GM19455 (cell line): ENCODE measurements around the gene PHKG1.
"Not testable (repeated sequence)": the region's sequence is repeated elsewhere in the genome, so short reads cannot be mapped to it uniquely, and the experiment has no call there.

Experiments
- ATAC-seq: cut with Tn5 transposase; IDR thresholded peaks from one replicate; pipeline ENCODE4 v1.9.1; 2021; ENCODE audit not compliant: unreplicated experiment

PHKG1 gene

DNA sequence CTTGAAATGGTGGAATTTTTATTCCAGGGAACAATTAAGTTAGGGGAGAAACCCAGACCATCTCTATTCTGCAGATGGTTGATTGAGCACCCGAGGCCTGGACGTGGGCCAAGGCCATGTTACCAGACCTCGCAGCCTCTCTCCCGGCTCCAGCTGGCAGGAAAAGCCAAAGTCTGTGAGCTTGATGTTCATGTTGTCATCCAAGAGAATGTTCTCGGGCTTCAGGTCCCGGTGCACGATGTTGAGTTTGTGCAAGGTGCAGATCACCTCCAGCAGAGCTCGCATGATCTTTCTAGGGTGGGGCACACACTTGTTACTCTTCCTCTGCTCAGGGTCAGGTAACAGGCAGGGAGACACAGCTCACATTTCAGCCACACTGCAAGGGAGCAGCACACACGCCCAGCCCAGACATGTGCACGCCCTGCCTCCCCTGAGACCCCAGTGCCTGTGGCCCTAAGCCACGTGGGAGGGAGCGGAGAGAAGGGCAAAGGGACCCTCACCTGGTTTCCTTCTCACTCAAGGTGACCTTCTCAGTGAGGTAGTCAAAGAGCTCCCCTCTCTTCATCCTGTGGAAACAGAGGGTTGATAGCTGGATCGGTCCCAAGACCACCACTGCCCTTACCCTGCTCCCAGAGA, 9.5 kb downstream of the PHKG1 start:
- no peak for ATAC-seq

DNA sequence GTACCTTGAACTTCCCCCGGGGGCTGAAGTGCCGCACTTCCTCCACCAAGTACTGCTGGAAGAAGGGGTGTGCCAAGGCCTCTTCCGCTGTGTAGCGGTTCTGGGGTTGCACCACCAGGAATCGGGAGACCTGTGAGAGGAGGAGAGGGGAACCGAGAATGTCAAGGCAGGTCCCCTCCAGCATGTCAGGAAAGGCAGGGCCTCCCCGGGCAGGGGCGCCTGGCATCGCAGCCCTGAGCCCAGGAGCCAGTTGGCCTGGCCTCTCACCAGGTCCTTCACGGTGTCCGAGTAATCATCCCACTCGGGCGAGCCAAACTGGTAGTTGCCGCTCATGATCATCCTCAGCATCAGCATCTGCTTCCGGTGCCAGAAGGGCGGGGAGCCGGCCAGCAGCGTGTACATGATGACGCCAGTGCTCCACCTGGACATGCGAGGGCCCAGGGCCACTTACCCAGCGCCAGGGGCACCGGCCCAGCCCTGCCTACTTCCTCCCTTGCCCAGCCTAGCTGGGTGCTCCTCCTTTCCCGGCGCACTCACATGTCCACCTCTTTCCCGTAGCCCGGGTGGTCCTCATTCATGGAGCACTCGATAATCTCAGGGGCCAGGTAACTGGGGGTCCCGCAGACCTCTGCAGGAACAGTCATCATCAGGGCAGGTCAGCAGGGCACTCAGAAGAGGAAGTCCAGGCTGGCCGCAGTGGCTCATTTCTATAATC, 11.0 kb downstream of the PHKG1 start:
- no peak for ATAC-seq

DNA sequence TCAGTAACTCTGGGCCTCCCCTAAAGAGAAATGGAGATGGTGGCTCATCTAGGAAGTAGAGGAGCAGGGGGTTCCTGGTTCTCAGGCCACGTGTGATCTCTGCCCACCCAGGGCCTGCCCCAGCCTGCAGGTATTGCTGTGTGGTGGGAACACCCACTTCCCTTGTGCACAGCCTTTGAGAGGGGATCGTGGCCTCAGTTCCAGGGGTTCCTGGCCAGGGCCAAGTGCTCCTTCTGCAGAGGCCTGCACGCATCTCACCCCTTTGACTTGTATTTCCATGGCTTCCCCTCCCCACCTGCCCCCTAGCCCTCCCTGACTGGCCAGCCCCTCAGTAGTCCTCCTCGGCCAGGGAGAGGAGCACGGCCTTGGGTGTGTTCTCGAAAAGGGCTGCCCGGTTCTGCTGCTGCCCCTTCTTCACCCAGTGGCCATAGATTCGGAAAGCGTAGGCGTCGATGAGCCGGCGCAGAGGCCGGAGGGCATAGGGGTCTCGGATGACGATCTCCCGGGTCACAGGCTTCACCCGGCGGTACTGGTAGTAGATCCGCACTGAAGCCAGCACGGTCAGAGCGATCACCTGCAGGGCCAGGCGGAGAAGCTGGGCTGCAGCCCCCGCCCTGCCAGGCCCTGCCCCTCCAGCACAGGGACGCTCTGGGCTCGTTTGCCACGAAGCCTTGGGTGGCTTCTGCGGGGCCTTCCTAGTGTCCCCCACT, 11.9 kb downstream of the PHKG1 start:
- ATAC-seq, result not testable (repeated sequence)

DNA sequence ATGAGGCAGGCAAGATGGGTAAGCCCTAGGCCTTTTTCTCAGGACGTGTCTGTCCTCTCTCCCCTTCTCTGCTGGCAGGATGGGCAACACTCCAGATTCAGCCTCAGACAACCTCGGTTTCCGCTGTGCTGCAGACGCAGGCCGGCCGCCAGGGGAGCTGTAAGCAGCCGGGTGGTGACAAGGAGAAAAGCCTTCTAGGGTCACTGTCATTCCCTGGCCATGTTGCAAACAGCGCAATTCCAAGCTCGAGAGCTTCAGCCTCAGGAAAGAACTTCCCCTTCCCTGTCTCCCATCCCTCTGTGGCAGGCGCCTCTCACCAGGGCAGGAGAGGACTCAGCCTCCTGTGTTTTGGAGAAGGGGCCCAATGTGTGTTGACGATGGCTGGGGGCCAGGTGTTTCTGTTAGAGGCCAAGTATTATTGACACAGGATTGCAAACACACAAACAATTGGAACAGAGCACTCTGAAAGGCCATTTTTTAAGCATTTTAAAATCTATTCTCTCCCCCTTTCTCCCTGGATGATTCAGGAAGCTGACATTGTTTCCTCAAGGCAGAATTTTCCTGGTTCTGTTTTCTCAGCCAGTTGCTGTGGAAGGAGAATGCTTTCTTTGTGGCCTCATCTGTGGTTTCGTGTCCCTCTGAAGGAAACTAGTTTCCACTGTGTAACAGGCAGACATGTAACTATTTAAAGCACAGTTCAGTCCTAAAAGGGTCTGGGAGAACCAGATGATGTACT, 13.1 kb downstream of the PHKG1 start:
- ATAC-seq, result no peak

DNA sequence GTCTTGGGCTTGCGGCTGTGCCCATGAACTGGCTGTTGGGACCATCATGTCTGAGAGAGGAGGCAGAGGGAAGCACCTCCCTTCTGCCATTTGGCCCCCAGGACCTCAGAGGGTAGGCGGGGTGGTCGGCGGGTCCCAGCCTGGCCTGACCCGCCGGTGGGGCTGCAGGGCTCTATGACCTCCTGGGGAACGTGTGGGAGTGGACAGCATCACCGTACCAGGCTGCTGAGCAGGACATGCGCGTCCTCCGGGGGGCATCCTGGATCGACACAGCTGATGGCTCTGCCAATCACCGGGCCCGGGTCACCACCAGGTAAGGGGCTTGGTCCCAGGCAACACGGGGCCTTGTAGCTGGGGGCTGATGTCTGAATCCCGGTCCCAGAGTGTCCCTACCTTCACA, 14.6 kb downstream of the PHKG1 start:
- no peak for ATAC-seq

DNA sequence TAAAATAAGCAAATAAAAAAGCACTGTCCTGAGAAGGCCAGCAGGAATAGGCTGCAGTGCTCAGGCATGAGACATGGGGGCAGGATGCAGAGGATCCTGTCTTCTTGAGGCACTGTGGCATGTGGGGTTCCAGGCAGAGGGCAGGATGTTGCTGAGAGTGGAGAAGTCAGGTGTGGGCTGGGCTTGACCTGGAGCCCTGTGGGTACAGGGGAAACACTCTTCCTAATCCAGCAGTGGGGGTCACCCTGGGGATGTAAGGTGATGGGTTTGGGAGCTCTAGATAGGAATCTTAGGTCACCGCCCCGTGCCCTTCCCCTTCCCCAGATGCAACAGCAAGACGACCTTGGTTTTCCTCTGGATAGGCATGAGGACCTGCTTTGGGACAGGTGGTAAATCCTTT, 15.1 kb downstream of the PHKG1 start:
- ATAC-seq, result no peak

DNA sequence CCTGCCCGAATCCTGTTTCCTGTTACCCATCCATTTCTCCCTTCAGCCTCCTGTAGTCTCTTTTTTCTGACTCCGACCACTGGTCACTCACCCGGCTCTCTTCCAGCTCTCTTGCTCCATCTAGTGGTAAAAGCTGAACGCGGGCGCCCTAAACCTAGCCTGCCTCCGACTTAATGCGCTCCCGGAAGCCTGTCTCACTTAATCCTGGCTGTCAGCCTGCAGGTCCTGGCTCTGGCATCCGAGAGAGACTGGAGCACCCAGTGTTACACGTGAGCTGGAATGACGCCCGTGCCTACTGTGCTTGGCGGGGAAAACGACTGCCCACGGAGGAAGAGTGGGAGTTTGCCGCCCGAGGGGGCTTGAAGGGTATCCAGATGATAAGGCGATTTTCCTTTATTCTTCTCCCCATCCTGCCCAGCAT, 18.4 kb downstream of the PHKG1 start:
- peak; percentile 76 for ATAC-seq

DNA sequence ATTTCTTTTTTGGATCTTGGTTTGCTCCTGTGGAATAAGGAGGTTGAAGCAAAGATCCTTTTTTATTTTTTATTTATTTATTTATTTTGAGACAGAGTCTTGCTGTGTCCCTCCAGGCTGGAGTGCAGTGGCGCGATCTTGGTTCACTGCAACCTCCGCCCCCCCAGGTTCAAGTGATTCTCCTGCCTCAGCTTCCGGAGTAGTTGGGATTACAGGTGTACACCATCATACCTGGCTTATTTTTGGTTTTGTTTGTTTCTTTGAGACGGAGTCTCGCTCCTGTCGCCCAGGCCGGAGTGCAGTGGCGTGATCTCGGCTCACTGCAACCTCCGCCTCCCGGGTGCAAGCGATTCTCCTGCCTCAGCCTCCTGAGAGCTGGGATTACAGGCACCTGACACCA, 26.4 kb downstream of the PHKG1 start:
- not testable (repeated sequence) for ATAC-seq

DNA sequence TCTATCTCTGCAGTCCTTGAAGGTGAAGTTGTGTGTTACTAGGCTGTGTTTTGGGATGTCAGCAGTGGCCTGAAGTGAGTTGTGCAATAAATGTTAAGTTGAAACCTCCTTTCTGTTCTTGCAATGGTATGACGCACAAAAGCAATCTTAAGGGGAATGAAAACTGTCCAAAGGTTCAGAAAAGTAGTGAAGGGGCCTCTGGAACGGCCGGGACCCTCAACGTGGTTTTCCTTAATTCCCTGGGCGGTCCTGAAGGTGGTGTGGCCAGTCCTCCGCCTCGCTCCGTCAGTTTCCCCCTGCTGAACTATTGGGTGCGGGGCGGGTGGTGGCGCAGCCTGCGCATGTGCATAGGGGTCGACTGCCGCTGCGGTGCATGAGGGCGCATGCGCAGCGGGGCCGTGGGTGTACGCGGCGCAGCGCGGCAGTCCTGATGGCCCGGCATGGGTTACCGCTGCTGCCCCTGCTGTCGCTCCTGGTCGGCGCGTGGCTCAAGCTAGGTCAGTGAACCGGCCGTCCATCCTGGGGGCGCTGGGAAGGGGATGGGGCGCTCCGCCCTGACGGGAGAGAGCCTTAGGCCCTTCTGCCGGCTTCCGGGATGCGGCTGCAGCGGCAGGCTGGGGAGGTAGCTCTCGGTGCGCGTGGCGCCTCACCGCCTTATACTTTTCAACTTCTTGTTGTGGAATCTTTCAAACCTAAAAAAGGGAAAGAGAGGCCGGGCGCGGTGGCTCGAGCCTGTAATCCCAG, 28.7 kb downstream of the PHKG1 start, which contains the start of gene SUMF2:
Gene SUMF2, plus strand, starts transcription at position 405 of the 744 bp plus-strand sequence. Its CDS starts 26 bp downstream, at position 431.
- peak; percentile 90 for ATAC-seq

DNA sequence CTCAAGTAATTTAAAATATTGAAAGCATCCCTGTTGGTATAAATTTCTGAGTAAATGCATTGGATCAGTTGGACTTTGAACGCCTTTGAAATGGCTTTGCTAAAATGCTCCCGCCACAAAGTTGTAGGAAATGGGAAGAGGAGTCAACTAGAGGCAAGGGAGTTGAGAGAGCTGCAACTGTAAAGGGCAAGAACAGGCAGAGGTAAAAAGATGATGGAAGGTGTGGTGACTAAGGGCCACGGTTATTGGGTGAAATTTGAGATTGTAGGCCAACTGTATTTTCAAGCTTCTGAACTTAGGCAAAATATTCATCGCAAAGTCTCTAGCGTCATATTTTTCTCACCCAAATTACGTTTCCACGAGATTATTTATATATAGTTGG, 29.3 kb downstream of the PHKG1 start:
- no peak for ATAC-seq

DNA sequence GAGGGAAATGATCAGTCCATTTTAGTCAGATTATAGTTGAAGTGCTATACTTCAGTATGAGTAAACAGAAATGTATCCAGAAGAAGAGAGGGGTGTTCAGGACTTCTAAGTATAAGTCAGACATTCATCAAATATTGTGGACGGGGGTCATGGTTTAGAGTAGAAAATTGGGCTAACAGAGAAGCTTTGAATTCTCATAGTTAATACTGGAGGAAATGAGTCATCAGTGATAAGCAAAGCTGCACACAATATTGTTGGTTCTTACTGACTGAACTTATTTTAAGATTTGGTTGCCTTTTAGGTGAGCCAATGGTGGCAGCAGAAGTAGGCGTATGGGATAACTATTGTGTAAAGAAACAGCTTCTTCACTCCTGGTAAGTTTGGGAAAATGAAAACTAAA, 30.4 kb downstream of the PHKG1 start:
- no peak for ATAC-seq

DNA sequence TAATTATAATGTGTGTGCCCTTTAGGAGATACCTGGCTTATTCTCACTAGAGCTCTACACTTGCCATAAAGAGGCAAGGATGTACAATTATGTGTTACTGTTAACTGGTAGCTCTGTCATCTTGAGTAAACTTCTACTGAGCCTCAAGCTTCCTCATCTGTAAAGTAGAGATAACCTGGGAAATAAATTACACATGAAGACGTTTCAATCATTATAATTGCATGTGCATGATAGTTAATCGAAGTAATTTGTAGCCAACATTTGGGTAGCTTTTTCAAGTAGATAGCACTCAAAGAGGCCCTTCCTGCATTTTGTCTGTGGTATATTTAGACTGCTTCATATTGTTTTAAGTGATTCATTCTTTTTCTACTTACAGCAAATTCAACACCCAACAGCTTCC, 38.8 kb downstream of the PHKG1 start:
- no peak for ATAC-seq

DNA sequence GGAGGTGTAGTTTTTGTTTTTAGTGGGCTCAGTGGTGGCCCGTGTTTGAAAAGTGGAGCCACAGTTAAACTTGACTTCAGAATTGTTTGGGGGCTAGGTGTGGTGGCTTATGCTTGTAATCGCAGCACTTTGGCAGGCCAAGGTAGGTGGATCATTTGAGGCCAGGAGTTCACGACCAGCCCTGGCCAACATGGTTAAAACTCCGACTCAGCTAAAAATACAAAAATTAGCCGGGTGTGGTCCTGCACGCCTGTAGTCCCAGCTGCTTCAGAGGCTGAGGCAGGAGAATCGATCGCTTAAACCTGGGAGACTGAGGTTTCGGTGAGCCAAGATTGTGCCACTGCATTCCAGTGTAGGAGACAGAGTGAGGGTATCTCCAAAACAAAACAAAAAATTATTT, 39.4 kb downstream of the PHKG1 start:
- no peak for ATAC-seq

DNA sequence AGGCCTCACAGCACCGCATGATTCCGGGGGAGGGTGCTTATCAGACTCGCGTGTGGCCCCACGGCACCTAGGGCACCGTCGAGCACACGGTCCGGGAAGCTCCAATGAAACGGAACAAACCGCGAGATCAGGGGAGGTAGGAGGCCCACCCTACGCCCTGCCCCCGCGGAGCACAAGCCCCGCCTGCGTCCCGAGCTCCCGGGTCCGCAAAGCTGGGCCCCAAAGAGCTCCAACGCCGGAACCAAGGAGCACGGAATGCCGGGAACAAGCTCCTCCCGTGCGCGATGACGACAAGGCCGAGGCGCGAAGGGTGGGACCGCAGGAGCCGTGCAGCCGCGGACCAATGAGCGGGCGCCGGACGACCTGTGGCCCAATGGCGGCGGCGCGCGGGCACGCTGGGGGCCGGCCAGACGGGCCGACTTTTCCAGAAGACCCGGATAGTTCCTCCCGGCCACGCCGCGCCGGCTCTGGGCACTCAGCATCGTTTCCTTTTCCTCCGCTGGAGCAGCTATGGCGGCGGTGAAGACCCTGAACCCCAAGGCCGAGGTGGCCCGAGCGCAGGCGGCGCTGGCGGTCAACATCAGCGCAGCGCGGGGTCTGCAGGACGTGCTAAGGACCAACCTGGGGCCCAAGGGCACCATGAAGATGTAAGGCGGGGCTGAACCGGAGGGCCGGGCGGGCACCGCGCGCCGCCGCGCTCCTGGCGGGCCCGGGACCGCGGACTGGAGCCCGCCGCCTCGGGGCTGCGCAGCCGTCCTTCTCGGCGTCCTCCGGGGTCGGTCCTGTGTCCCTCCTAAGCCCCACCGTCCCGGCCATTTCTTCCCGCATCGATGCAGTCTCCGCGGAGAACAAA, 41.2 kb downstream of the PHKG1 start, which contains the start of the genes CCT6A and PSPH:
Gene CCT6A, plus strand, starts transcription at position 427 of the 853 bp plus-strand sequence. Its CDS starts 84 bp downstream, at position 511.
Gene PSPH, minus strand, starts transcription at position 106 of the 853 bp plus-strand sequence. CDS start 30,232 bp downstream, outside the sequence.
- peak; percentile 96 for ATAC-seq

DNA sequence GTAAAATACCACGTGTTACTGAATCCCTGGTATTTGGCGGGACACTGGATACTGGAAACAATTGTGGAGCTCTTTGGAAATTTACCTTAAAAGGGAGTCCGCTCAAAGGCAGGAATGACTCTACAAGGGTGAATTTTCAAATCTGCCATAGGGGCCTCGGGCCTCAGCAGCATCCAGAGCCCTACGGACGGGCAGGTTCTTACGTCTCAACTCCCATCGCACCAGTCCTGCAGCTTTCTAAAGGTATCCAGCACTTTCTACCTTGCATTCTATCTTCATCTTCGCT, 41.8 kb downstream of the PHKG1 start:
- ATAC-seq, result no peak

DNA sequence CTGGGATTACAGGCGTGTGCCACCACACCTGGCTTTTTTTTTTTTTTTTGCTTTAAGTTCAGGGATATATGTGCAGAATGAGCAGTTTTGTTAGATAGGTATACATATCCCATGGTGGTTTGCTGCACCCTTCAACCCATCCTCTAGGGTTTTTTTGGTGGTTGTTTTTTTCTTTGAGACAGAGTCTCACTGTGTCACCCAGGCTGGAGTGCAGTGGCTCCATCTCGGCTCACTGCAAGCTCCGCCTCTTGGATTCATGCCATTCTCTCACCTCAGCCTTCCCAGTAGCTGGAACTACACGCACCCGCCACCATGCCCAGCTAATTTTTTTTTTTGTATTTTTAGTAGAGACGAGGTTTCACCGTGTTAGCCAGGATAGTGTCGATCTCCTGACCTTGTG, 44.0 kb downstream of the PHKG1 start:
- ATAC-seq, result not testable (repeated sequence)

DNA sequence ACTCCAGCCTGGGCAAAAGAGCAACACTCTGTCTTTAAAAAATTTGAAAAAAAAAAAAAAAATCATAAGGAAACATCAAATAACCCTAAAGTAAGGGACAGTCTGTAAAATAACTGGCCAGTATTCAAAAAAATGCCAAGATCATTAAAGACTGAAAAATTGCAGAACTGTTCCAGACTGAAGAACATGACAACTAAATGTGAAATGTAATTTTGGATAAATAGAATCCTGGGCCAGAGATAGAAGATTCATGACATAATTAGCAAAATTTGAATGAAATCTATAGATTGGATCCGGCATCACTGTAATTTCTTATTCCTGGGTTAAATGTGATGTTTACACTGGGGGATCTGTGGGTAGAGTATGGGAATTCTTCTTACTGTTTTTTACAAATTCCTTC, 44.5 kb downstream of the PHKG1 start:
- ATAC-seq, result no peak

DNA sequence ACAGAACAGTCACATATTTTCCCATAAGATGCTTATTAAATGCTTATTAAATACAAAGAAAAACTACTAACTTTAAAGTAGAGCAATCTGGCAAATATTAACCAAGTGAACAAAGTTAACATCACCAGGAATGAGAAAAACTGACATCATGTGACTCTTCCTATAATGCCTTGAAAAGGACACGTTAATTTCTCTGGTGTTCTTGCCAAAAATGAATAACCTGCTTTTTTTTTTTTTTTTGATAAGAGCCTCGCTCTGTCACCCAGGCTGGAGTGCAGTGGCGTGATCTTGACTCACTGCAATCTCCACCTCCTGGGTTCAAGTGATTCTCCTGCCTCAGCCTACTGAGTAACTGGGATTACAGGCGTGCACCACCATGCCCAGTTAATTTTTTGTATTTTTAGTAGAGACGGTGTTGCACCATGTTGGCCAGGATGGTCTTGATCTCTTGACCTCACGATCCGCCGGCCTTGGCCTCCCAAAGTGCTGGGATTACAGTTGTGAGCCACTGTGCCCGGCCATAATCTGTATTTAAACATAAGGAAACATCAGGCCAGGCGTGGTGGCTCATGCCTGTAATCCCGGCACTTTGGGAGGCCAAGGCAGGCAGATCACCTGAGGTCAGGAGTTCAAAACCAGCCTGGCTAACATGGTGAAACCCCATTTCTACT, 45.2 kb downstream of the PHKG1 start:
- ATAC-seq, result not testable (repeated sequence)
